ENCODE measurements around the gene ADCK2.
"Not testable (repeated sequence)": the region's sequence is repeated elsewhere in the genome, so short reads cannot be mapped to it uniquely, and the experiment has no call there.

The ADCK2 gene

DNA sequence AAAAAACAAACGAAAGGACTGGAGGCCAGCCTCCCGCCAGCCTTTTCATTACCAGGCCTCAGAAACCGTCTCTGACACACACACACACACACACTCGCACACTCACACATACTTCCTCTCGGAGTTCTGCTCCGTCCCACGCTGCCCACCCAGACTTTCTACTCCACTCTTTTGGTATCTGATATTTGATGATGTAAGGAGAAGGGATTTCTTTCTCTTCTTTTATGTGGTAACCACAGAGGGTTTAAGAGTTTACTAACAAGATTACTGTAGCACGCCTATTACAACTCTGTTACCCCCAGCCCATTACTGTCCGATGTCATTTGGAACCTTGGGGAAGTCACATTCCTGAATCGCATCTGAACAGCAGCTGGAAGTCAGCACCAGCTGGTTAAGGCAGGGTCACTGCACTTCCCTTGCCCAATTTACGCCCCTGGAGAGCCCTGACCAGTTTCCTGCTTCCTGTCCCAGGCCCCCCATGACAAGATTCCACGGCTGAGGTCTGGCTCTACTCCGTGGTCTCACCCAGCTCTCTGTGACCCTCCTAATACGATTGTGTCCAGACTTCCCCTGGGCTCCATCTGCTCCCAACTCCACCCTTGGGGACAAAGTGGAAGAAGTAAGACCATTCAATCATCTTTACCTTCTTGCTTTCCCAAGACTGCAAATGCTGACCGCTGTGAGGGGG lies 33.2 kb upstream of the ADCK2 start:
- POLR2A ChIA-PET = no interaction called here
- no peak for DNase-seq (ENCODE audit: extremely low spot score)

DNA sequence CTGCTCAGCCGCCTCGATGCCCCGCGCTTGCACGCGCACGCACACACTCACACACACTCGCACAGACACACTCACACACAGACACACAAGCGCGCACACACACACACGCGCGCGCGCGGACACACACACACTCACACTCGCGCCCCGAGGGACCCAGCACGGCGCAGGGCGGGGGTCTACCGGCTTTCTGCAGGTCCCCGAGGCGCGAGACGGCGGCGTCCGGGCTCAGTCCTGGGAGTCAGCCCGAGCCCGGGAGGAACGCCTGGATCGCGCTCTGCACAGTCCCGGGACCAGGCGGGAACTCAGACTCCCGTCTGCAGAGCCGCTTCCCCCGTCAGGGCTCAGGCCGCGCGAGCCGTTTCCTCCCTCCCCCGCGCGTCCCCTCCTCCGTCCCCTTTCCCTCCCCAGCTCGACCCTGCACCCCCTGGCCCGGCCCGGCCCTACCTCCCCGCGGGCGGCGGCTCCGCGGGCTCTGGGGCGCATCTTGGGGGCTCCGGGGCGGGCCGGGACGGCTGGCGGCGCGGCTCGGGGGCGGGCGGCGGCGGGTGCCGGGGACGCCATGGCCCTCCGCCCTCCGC lies 32.6 kb upstream of the ADCK2 start:
- no peak for TF ChIP-seq SP1 (IDR thresholded peaks at IDR 0.05)
- peak; percentile 58; the same call in 1 of the 2 replicates for TF ChIP-seq L3MBTL2 (conservative IDR thresholded peaks at IDR 0.05)
- TF ChIP-seq FOXA1 (IDR thresholded peaks at IDR 0.05) = no peak
- no peak for TF ChIP-seq TARDBP (IDR thresholded peaks at IDR 0.05)
- TF ChIP-seq CTBP1 (IDR thresholded peaks at IDR 0.05; ENCODE audit: borderline replicate concordance) = no peak
- ChIA-PET POLR2A (interaction anchor here (1.5 kb wide), 1 partner anchor 122 kb away, joined by 5 read pairs; no protein-coding TSS in a partner anchor), CTCF (no interaction called here)
- DNase-seq (ENCODE audit: extremely low spot score) = peak; percentile 78

More for the DNA sequence above, 33.2 kb upstream of the ADCK2 start:
- TF ChIP-seq ZNF384 (IDR thresholded peaks at IDR 0.05) = no peak
- TF ChIP-seq HDGF (IDR thresholded peaks at IDR 0.05; ENCODE audit: borderline replicate concordance) = no peak
- TF ChIP-seq FOXK2 (IDR thresholded peaks at IDR 0.05) = no peak
- no peak for TF ChIP-seq SUZ12 (IDR thresholded peaks at IDR 0.05)
- TF ChIP-seq, protein P1, sequence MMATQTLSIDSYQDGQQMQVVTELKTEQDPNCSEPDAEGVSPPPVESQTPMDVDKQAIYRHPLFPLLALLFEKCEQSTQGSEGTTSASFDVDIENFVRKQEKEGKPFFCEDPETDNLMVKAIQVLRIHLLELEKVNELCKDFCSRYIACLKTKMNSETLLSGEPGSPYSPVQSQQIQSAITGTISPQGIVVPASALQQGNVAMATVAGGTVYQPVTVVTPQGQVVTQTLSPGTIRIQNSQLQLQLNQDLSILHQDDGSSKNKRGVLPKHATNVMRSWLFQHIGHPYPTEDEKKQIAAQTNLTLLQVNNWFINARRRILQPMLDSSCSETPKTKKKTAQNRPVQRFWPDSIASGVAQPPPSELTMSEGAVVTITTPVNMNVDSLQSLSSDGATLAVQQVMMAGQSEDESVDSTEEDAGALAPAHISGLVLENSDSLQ (IDR thresholded peaks at IDR 0.05) = no peak
- TF ChIP-seq ELF4 (IDR thresholded peaks at IDR 0.05) = no peak
- no peak for TF ChIP-seq SP1 (IDR thresholded peaks at IDR 0.05)
- no peak for TF ChIP-seq FOXM1 (IDR thresholded peaks at IDR 0.05; ENCODE audit: borderline replicate concordance)
- no peak for TF ChIP-seq L3MBTL2 (conservative IDR thresholded peaks at IDR 0.05)
- TF ChIP-seq CTBP1 (IDR thresholded peaks at IDR 0.05; ENCODE audit: borderline replicate concordance) = no peak
- no peak for TF ChIP-seq LEF1 (IDR thresholded peaks at IDR 0.05; ENCODE audit: borderline replicate concordance)
- no peak for TF ChIP-seq BHLHE40 (IDR thresholded peaks at IDR 0.05; ENCODE audit: borderline replicate concordance)
- no peak for TF ChIP-seq FOXA1 (IDR thresholded peaks at IDR 0.05)
- CTCF ChIA-PET = no interaction called here

DNA sequence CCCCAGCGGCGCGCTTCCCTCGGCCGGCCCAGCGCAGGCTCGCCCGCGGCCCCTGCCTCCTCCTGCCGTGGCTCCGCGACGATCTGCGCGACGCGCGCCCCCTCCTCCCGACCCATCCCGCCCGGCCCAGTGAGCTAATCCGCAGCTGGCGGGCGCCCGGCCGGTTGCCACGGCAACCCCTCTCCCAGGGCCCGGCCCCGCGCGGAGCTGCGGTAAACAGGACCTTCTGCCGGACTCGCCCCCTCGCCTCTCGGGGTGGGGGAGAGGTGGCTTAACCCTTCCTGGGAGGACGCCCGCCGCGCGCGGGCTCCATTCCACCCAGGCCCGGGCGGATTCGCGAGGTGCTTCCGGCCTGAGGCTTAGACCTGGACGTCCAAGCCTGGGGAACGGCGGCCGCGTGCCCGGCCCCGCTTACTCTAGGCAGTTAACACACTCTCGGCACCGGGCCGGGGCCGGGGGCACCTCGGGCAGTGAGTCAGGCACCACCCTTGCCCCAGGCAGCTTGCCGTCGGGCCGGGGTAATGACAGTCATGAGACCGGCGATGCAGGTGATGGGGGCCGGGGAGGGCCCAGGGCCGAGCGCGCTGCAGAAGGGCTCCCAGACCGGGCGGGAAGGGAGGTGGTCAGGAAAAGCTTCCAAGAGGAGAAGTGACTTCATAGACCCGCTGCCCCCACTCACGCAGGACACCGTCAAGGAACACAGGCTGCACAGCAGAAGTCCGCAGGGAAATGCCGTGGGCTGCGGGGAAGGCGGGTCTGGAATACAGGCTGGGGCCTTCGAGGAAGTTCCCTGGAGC lies 31.8 kb upstream of the ADCK2 start, which contains the start of gene DENND2A:
DENND2A (minus strand) TSS at position 87 of the 797 bp plus-strand sequence. CDS start 38,416 bp downstream, outside the sequence.
- TF ChIP-seq L3MBTL2 (conservative IDR thresholded peaks at IDR 0.05) (peak; percentile 86), HDGF (IDR thresholded peaks at IDR 0.05; ENCODE audit: borderline replicate concordance) (peak; percentile 85; the same call in 1 of the 2 replicates), CTBP1 (IDR thresholded peaks at IDR 0.05; ENCODE audit: borderline replicate concordance) (no peak)
- TF ChIP-seq, protein P1 (IDR thresholded peaks at IDR 0.05) = no peak
- CTCF ChIA-PET = no interaction called here
- POLR2A ChIA-PET = interaction anchor here (0.6 to 1.5 kb wide), 5 partner anchors 12 to 163 kb away, joined by 3 to 5 read pairs (median 3); no protein-coding TSS in a partner anchor
- DNase-seq (ENCODE audit: extremely low spot score) = peak; percentile 81

DNA sequence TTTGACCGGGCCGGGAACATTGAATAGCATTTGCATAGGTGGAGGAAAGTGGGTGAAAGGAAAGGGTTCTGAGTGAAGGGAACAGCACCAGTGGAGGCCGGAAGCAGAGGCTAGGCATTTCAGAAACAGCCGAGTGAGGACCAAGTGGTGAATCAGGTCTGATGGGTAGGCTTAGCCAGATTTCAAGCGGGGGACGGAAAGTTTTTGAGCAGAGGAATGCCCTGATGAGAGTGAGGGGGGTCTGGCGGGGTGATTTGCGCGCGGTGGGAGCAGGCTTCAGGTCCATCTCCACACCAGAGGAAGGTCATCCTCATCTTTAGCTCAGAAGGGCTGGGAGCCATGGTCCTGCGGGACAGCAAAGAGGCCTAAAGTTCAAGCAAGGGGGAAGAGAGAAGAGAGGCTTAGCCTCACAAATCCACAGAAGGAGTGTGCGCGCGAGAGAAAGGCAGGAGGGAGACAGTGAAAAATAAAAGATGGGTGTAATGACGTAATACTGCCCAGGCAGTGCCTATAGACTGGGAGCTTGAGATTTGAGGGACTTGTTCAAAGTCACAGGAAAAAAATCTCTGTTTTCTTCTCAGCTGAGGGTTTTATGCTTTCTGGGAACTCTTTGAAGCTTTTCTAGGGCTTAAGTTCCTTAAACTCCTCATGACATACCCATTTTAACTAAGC lies 31.1 kb upstream of the ADCK2 start:
- no peak for DNase-seq (ENCODE audit: extremely low spot score)
- CTCF ChIA-PET = interaction anchor here (0.7 to 0.8 kb wide), 2 partner anchors 15 to 105 kb away, joined by 4 to 6 read pairs; no protein-coding TSS in a partner anchor
- TF ChIP-seq, protein P1 (IDR thresholded peaks at IDR 0.05) = no peak
- TF ChIP-seq FOXM1 (IDR thresholded peaks at IDR 0.05; ENCODE audit: borderline replicate concordance) = no peak
- no peak for TF ChIP-seq SUZ12 (IDR thresholded peaks at IDR 0.05)
- TF ChIP-seq ELF4 (IDR thresholded peaks at IDR 0.05) = no peak
- TF ChIP-seq FOXA1 (IDR thresholded peaks at IDR 0.05) = no peak
- no peak for TF ChIP-seq SP1 (IDR thresholded peaks at IDR 0.05)
- TF ChIP-seq ZNF384 (IDR thresholded peaks at IDR 0.05) = no peak
- POLR2A ChIA-PET = interaction anchor here (1.0 to 1.5 kb wide), 4 partner anchors 15 to 164 kb away, joined by 3 to 5 read pairs (median 3); no protein-coding TSS in a partner anchor

DNA sequence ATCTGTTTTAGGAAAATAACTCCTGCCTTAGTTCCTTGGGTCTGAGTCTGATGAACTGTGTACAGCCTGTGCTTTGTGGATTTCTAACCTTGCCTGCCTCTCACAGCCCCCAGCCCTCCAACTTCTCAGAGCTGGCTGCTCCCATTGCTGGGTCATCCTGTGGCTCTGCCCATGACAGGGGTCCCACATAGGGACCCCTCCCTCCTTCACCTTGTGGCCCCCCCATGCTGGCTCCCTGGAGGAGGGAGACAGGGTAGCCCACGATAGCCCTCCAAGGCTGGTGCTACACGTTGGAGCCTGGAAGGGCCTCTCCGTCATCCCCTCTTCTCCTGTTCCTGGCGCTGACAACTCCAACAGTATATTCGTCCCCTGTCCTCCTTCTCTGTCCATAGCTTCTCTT lies 29.3 kb upstream of the ADCK2 start:
- POLR2A ChIA-PET = no interaction called here
- DNase-seq (ENCODE audit: extremely low spot score) = no peak
- no peak for TF ChIP-seq CTBP1 (IDR thresholded peaks at IDR 0.05; ENCODE audit: borderline replicate concordance)
- TF ChIP-seq BHLHE40 (IDR thresholded peaks at IDR 0.05; ENCODE audit: borderline replicate concordance) = no peak
- TF ChIP-seq ZNF384 (IDR thresholded peaks at IDR 0.05) = no peak
- no peak for TF ChIP-seq HDGF (IDR thresholded peaks at IDR 0.05; ENCODE audit: borderline replicate concordance)
- TF ChIP-seq NFRKB (IDR thresholded peaks at IDR 0.05) = no peak
- TF ChIP-seq TARDBP (IDR thresholded peaks at IDR 0.05) = no peak
- TF ChIP-seq FOXA1 (IDR thresholded peaks at IDR 0.05) = no peak
- no peak for TF ChIP-seq SP1 (IDR thresholded peaks at IDR 0.05)
- CTCF ChIA-PET = interaction anchor here (1.4 kb wide), 1 partner anchor 125 kb away, joined by 3 read pairs; no protein-coding TSS in a partner anchor

DNA sequence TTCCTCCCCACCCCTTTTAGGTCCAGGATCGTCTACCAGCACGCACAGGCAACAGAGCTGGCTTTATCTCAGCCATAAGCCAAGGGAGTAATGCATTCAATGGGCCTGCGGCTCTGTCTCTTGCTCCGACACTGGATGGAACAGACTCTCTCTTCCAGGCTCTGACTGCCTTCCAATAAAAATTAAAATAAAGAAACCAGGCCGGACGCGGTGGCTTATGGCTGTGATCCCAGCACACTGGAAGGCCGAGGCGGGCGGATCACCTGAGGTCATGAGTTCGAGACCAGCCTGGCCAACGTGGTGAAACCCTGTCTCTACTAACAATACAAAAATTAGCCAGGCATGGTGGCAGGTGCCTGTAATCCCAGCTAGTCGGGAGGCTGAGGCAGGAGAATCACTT lies 28.0 kb upstream of the ADCK2 start:
- DNase-seq (ENCODE audit: extremely low spot score); POLR2A ChIA-PET: not testable (repeated sequence)
- CTCF ChIA-PET = interaction anchor here (0.8 to 1.4 kb wide), 5 partner anchors 9 to 132 kb away, joined by 3 to 7 read pairs (median 3); no protein-coding TSS in a partner anchor

Measured in HEK293T (cell line).